Stimulated activated CD4-positive, alpha-beta T cell treated with anti-CD3 and anti-CD28 coated beads, Interleukin-15, amount 100 ng/mL, for 48 hours (primary cell): ENCODE measurements around the gene INPP5E.
"Not testable (repeated sequence)": the region's sequence is repeated elsewhere in the genome, so short reads cannot be mapped to it uniquely, and the experiment has no call there.

Source experiments
- DNase-seq, 2 donors: peaks; one replicate each; pipeline ENCODE4 v3.0.0-alpha.2; 2020; ENCODE audit warnings: low read depth in 2 of 2

The INPP5E gene

GRCh38 chr9:136429683-136430491 lies 9.8 kb downstream of the INPP5E start:
- DNase-seq = no peak

GRCh38 chr9:136429075-136429628 lies 10.5 kb downstream of the INPP5E start:
- DNase-seq = no peak

- DNase-seq = no peak
These were observed 12.9 kb downstream of the INPP5E start for GRCh38 chr9:136426787-136427186.

- not testable (repeated sequence) for DNase-seq
These were observed 14.3 kb downstream of the INPP5E start for GRCh38 chr9:136425367-136425766.

- DNase-seq = no peak
These were observed 14.8 kb downstream of the INPP5E start for GRCh38 chr9:136424750-136425362.

GRCh38 chr9:136423432-136424146 lies 16.1 kb downstream of the INPP5E start:
- DNase-seq = no peak

GRCh38 chr9:136422876-136423275 lies 16.8 kb downstream of the INPP5E start:
- no peak for DNase-seq

- no peak for DNase-seq
These were observed 17.9 kb downstream of the INPP5E start for GRCh38 chr9:136421791-136422190.

- no peak for DNase-seq
These were observed 20.6 kb downstream of the INPP5E start for GRCh38 chr9:136419092-136419420.

GRCh38 chr9:136418182-136419091 lies 21.2 kb downstream of the INPP5E start:
- no peak for DNase-seq

GRCh38 chr9:136416914-136417313 lies 22.7 kb downstream of the INPP5E start:
- no peak for DNase-seq

GRCh38 chr9:136416427-136416826 lies 23.2 kb downstream of the INPP5E start:
- no peak for DNase-seq

GRCh38 chr9:136412962-136413361 lies 26.7 kb downstream of the INPP5E start:
- DNase-seq = no peak

GRCh38 chr9:136411378-136411777 lies 28.3 kb downstream of the INPP5E start:
- DNase-seq = no peak

GRCh38 chr9:136410500-136411287 lies 29.0 kb downstream of the INPP5E start, which contains the start of the genes ENTR1 and PMPCA:
Gene ENTR1 (minus strand): TSS chr9:136410614. CDS start chr9:136410397, 217 bp downstream.
Gene PMPCA (plus strand): TSS chr9:136410658. CDS start chr9:136410669, 11 bp downstream.
- DNase-seq = peak; percentile 90 to 97

GRCh38 chr9:136409557-136410455 lies 29.8 kb downstream of the INPP5E start:
- no peak for DNase-seq

GRCh38 chr9:136407911-136408310 lies 31.7 kb downstream of the INPP5E start:
- no peak for DNase-seq

- DNase-seq = not testable (repeated sequence)
These were observed 32.6 kb downstream of the INPP5E start for GRCh38 chr9:136407061-136407460.

- not testable (repeated sequence) for DNase-seq
These were observed 33.7 kb downstream of the INPP5E start for GRCh38 chr9:136405904-136406303.
